Measurements from ENCODE around the gene TRMT10A.

Gene TRMT10A

GRCh38 chr4:99594818-99595217 is 31.0 kb upstream of the TRMT10A start:
- in situ Hi-C loops (cut with MboI; ENCODE audit: low sequenced_read_pairs, unreplicated experiment): no loop called here
- no peak for DNase-seq (ENCODE audit: low spot score)
- TF ChIP-seq CTCF (IDR thresholded peaks at IDR 0.05; ENCODE audit: borderline replicate concordance, control extremely low read depth, extremely low read depth, insufficient read depth, missing control alignments): no peak

- in situ Hi-C loops (cut with MboI; ENCODE audit: low sequenced_read_pairs, unreplicated experiment): no loop called here
- TF ChIP-seq CTCF (IDR thresholded peaks at IDR 0.05; ENCODE audit: borderline replicate concordance, control extremely low read depth, extremely low read depth, insufficient read depth, missing control alignments): no peak
- DNase-seq (ENCODE audit: low spot score): no peak
Observed at GRCh38 chr4:99593781-99594641, 30.2 kb upstream of the TRMT10A start.

- in situ Hi-C loops (cut with MboI; ENCODE audit: low sequenced_read_pairs, unreplicated experiment): no loop called here
- DNase-seq (ENCODE audit: low spot score): no peak
- no peak for TF ChIP-seq CTCF (IDR thresholded peaks at IDR 0.05; ENCODE audit: borderline replicate concordance, control extremely low read depth, extremely low read depth, insufficient read depth, missing control alignments)
Observed at GRCh38 chr4:99591757-99592156, 27.9 kb upstream of the TRMT10A start.

- in situ Hi-C loops (cut with MboI; ENCODE audit: low sequenced_read_pairs, unreplicated experiment): no loop called here
- no peak for DNase-seq (ENCODE audit: low spot score)
- TF ChIP-seq CTCF (IDR thresholded peaks at IDR 0.05; ENCODE audit: borderline replicate concordance, control extremely low read depth, extremely low read depth, insufficient read depth, missing control alignments): no peak
Observed at GRCh38 chr4:99587803-99588202, 24.0 kb upstream of the TRMT10A start.

GRCh38 chr4:99587309-99587708 is 23.5 kb upstream of the TRMT10A start:
- TF ChIP-seq CTCF (IDR thresholded peaks at IDR 0.05; ENCODE audit: borderline replicate concordance, control extremely low read depth, extremely low read depth, insufficient read depth, missing control alignments): no peak
- in situ Hi-C loops (cut with MboI; ENCODE audit: low sequenced_read_pairs, unreplicated experiment): no loop called here
- no peak for DNase-seq (ENCODE audit: low spot score)

- in situ Hi-C loops (cut with MboI; ENCODE audit: low sequenced_read_pairs, unreplicated experiment): no loop called here
- no peak for TF ChIP-seq CTCF (IDR thresholded peaks at IDR 0.05; ENCODE audit: borderline replicate concordance, control extremely low read depth, extremely low read depth, insufficient read depth, missing control alignments)
- DNase-seq (ENCODE audit: low spot score): no peak
Observed at GRCh38 chr4:99586797-99587196, 23.0 kb upstream of the TRMT10A start.

All from GM13976 (cell line).